ENCODE measurements around the gene NUTM2G. TPM values are rescaled to one million over a fixed set of nuclear protein-coding genes. Genes with fewer than 3 reads are reported as not detected.
"Not testable (repeated sequence)": the region's sequence is repeated elsewhere in the genome, so short reads cannot be mapped to it uniquely, and the experiment has no call there.

Gene NUTM2G
- total RNA-seq, 1 experiment from 2014 or later, result not detected

- H3K4me2 ChIP-seq; H2AFZ ChIP-seq; H3K27ac ChIP-seq; CTCF ChIA-PET; H4K20me1 ChIP-seq (ENCODE audit: insufficient read depth); H3K9me2 ChIP-seq (ENCODE audit: insufficient read depth); H3K4me1 ChIP-seq (replicated peaks; ENCODE audit: insufficient read depth); H3F3A ChIP-seq (ENCODE audit: insufficient read depth, low read depth); DNase-seq; H3K9me3 ChIP-seq (ENCODE audit: insufficient read depth, low read depth); BruUV-seq (replicated peaks); H3K27me3 ChIP-seq (ENCODE audit: insufficient read depth, low read depth); intact Hi-C loops (cut with micrococcal nuclease; ENCODE audit: unreplicated experiment); H3K4me3 ChIP-seq; POLR2A ChIA-PET (ENCODE audit: unreplicated experiment); H3K36me3 ChIP-seq (ENCODE audit: low read depth); H3K79me2 ChIP-seq (ENCODE audit: low read depth): not testable (repeated sequence)
These were observed 20.2 kb upstream of the NUTM2G start for GRCh38 chr9:96908479-96908878.

DNA sequence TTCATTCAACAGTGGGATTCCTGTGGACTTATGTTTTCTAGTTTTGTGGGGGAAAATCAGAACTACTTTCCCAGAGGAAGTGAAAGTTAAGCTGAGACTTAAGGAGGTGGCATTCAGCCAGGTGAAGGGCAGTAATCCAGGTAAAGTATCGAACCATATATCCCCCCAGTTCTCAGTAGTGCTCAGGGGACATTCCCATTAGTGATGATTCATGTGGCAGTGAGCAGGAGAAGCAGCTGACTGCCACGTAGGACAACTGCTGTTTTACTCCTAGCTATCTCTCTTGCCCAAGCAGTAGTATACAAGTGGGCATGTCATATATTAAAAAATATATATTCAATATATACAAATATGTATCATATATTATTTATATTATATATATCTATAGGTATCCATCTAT lies 13.1 kb upstream of the NUTM2G start:
- H3K9me2 ChIP-seq (ENCODE audit: insufficient read depth); H3F3A ChIP-seq (ENCODE audit: insufficient read depth, low read depth); H3K4me2 ChIP-seq; DNase-seq; H4K20me1 ChIP-seq (ENCODE audit: insufficient read depth); H3K36me3 ChIP-seq (ENCODE audit: low read depth); H3K79me2 ChIP-seq (ENCODE audit: low read depth); H3K27me3 ChIP-seq (ENCODE audit: insufficient read depth, low read depth); intact Hi-C loops (cut with micrococcal nuclease; ENCODE audit: unreplicated experiment); H3K27ac ChIP-seq; H3K9me3 ChIP-seq (ENCODE audit: insufficient read depth, low read depth); CTCF ChIA-PET; H2AFZ ChIP-seq; POLR2A ChIA-PET (ENCODE audit: unreplicated experiment); H3K4me3 ChIP-seq; H3K4me1 ChIP-seq (replicated peaks; ENCODE audit: insufficient read depth); BruUV-seq (replicated peaks): not testable (repeated sequence)

DNA sequence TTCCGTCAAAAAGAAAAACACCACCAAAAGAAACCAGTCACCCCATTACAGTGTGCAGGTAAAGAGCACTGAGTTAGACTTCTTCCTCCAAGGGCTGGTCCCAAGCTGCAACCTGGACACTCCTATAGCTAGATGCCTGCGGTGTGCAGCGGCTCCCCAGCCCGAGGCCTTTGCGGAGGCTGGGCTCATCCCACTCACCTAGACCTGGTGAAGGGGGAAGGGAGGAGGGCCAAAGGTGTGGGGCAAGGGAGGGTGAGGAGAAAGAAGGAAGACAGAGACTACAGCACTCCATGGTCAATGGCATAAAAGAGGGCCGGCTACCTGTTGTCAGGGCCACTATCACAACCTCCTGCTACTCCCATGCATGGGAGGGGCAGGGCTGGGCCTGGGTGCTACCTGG lies 12.1 kb upstream of the NUTM2G start:
- H3K4me2 ChIP-seq; intact Hi-C loops (cut with micrococcal nuclease; ENCODE audit: unreplicated experiment); DNase-seq; H3K36me3 ChIP-seq (ENCODE audit: low read depth); H3K4me3 ChIP-seq; H2AFZ ChIP-seq; H3F3A ChIP-seq (ENCODE audit: insufficient read depth, low read depth); H3K9me3 ChIP-seq (ENCODE audit: insufficient read depth, low read depth); H3K9me2 ChIP-seq (ENCODE audit: insufficient read depth); H3K27ac ChIP-seq; POLR2A ChIA-PET (ENCODE audit: unreplicated experiment); H3K27me3 ChIP-seq (ENCODE audit: insufficient read depth, low read depth); H3K4me1 ChIP-seq (replicated peaks; ENCODE audit: insufficient read depth); BruUV-seq (replicated peaks); CTCF ChIA-PET; H4K20me1 ChIP-seq (ENCODE audit: insufficient read depth); H3K79me2 ChIP-seq (ENCODE audit: low read depth): not testable (repeated sequence)

DNA sequence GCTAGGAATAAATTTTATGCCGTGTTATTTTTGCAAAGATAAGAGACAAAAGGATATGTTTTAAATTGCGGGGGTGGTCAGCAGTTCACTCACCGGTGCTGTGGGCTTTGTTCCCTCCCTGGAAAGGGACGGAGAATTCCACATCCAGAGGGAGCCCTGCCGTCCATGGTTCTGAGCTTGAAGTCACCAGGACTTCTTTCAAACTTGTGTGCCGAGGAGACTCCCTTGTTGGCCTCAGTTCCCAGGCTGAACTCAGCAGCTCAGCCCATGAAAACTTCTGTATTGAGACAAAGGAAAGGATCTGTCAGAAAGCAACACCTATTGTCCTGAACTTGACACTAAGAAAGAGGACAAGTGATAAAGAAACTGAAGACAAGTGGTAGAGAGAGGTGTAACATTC lies 10.1 kb upstream of the NUTM2G start:
- H3K9me3 ChIP-seq (ENCODE audit: insufficient read depth, low read depth); intact Hi-C loops (cut with micrococcal nuclease; ENCODE audit: unreplicated experiment); POLR2A ChIA-PET (ENCODE audit: unreplicated experiment); BruUV-seq (replicated peaks); H3K36me3 ChIP-seq (ENCODE audit: low read depth); H3K27ac ChIP-seq; H3K4me3 ChIP-seq; H3F3A ChIP-seq (ENCODE audit: insufficient read depth, low read depth); H3K9me2 ChIP-seq (ENCODE audit: insufficient read depth); H3K79me2 ChIP-seq (ENCODE audit: low read depth); H3K27me3 ChIP-seq (ENCODE audit: insufficient read depth, low read depth); CTCF ChIA-PET; H2AFZ ChIP-seq; H4K20me1 ChIP-seq (ENCODE audit: insufficient read depth); H3K4me1 ChIP-seq (replicated peaks; ENCODE audit: insufficient read depth); DNase-seq; H3K4me2 ChIP-seq: not testable (repeated sequence)

- H3K4me2 ChIP-seq; H3K27ac ChIP-seq; POLR2A ChIA-PET (ENCODE audit: unreplicated experiment); CTCF ChIA-PET; H3K4me3 ChIP-seq; H3K4me1 ChIP-seq (replicated peaks; ENCODE audit: insufficient read depth); BruUV-seq (replicated peaks); H3K27me3 ChIP-seq (ENCODE audit: insufficient read depth, low read depth); H3K9me2 ChIP-seq (ENCODE audit: insufficient read depth); H2AFZ ChIP-seq; H3F3A ChIP-seq (ENCODE audit: insufficient read depth, low read depth); H3K79me2 ChIP-seq (ENCODE audit: low read depth); H4K20me1 ChIP-seq (ENCODE audit: insufficient read depth); DNase-seq; H3K36me3 ChIP-seq (ENCODE audit: low read depth); H3K9me3 ChIP-seq (ENCODE audit: insufficient read depth, low read depth); intact Hi-C loops (cut with micrococcal nuclease; ENCODE audit: unreplicated experiment): not testable (repeated sequence)
These were observed 7.8 kb upstream of the NUTM2G start for GRCh38 chr9:96920803-96921202.

DNA sequence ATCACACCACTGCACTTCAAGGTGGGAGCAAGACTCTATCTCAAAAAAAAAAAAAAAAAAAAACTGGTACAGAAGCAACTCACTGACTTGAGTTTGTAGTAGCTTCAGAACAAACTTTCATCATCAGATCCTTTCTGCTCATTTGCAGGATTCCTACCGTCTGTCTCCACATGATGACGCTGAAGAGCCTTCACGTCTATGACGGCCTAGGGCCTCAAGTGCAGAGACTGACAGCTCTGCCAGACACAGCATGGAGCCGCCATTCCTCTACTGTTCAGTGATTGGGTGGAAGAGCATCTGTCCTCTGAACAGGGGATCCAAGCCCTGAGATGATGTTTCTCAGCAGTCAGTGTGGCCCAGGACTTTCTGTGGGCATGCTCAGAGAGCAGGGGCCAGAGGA lies 3.1 kb upstream of the NUTM2G start:
- H3K4me2 ChIP-seq; CTCF ChIA-PET; H3K36me3 ChIP-seq (ENCODE audit: low read depth); BruUV-seq (replicated peaks); H2AFZ ChIP-seq; H3K4me3 ChIP-seq; POLR2A ChIA-PET (ENCODE audit: unreplicated experiment); H4K20me1 ChIP-seq (ENCODE audit: insufficient read depth); H3K27me3 ChIP-seq (ENCODE audit: insufficient read depth, low read depth); H3K9me2 ChIP-seq (ENCODE audit: insufficient read depth); H3K79me2 ChIP-seq (ENCODE audit: low read depth); H3K27ac ChIP-seq; H3K9me3 ChIP-seq (ENCODE audit: insufficient read depth, low read depth); H3K4me1 ChIP-seq (replicated peaks; ENCODE audit: insufficient read depth); H3F3A ChIP-seq (ENCODE audit: insufficient read depth, low read depth); DNase-seq; intact Hi-C loops (cut with micrococcal nuclease; ENCODE audit: unreplicated experiment): not testable (repeated sequence)

DNA sequence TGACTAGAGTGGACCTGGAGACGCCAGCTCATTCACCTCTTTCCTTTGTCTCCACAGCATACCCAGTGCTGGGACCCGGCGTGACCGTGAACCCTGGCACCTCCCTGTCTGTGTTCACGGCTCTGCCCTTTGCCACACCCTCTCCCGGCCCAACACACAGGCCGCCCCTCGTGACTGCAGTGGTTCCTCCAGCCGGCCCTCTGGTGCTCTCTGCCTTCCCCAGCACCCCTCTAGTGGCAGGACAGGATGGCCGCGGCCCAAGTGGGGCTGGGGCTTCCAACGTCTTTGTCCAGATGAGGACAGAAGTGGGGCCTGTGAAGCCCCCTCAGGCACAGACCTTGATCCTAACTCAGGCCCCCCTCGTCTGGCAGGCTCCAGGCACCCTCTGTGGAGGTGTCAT lies 3.0 kb downstream of the NUTM2G start:
- intact Hi-C loops (cut with micrococcal nuclease; ENCODE audit: unreplicated experiment), result loop anchor here (5.0 kb wide), 1 partner anchor 74 kb away; no protein-coding TSS in a partner anchor
- POLR2A ChIA-PET (ENCODE audit: unreplicated experiment); H2AFZ ChIP-seq; H3K27me3 ChIP-seq (ENCODE audit: insufficient read depth, low read depth); H3F3A ChIP-seq (ENCODE audit: insufficient read depth, low read depth); H3K4me1 ChIP-seq (replicated peaks; ENCODE audit: insufficient read depth); H3K36me3 ChIP-seq (ENCODE audit: low read depth); H4K20me1 ChIP-seq (ENCODE audit: insufficient read depth); BruUV-seq (replicated peaks); H3K9me3 ChIP-seq (ENCODE audit: insufficient read depth, low read depth); DNase-seq; H3K27ac ChIP-seq; H3K79me2 ChIP-seq (ENCODE audit: low read depth); CTCF ChIA-PET; H3K4me3 ChIP-seq; H3K9me2 ChIP-seq (ENCODE audit: insufficient read depth); H3K4me2 ChIP-seq: not testable (repeated sequence)

DNA sequence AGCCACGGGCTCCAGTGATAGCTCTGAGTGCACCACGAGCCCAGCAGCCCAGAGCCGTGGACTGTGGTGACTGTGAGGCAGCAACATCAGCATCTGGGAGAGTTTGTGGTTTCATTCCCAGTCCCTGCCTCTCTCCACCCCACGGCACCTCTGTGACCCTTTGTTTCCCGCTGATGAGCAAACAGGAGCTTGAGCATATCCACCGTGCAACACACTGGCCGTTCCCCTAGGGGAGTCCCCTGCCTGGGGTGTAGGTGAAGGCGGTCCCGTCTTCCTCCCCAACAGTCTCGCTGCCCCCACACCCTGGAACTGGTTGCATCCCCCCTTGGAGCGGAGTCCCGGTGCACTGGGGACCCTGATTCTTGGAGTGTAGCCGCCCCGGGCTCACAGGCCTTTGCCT lies 5.5 kb downstream of the NUTM2G start:
- H3K9me2 ChIP-seq (ENCODE audit: insufficient read depth); H3K27me3 ChIP-seq (ENCODE audit: insufficient read depth, low read depth); H3K4me2 ChIP-seq; H3K27ac ChIP-seq; H2AFZ ChIP-seq; CTCF ChIA-PET; H3K4me3 ChIP-seq; DNase-seq; POLR2A ChIA-PET (ENCODE audit: unreplicated experiment); H3K36me3 ChIP-seq (ENCODE audit: low read depth); H4K20me1 ChIP-seq (ENCODE audit: insufficient read depth); H3K79me2 ChIP-seq (ENCODE audit: low read depth); BruUV-seq (replicated peaks); H3F3A ChIP-seq (ENCODE audit: insufficient read depth, low read depth); H3K4me1 ChIP-seq (replicated peaks; ENCODE audit: insufficient read depth); H3K9me3 ChIP-seq (ENCODE audit: insufficient read depth, low read depth): not testable (repeated sequence)
- intact Hi-C loops (cut with micrococcal nuclease; ENCODE audit: unreplicated experiment), result loop anchor here (5.0 kb wide), 1 partner anchor 77 kb away; no protein-coding TSS in a partner anchor

Measured in PC-9 (cell line).